Hepatocyte (in vitro differentiated cells): ENCODE measurements around the gene CD22. TPM values are rescaled to one million over a fixed set of nuclear protein-coding genes. Genes with fewer than 3 reads are reported as not detected.

Source experiments
- DNase-seq: peaks from one replicate; pipeline ENCODE4 v3.0.0-alpha.2; 2016; ENCODE audit warnings: low spot score
- H2AFZ ChIP-seq: fragments of 200-600 bp; sonication (generic); 2 replicates; pipeline ENCODE4 v1.6.0; 2016; ENCODE audit warnings: antibody characterized with exemption, mild to moderate bottlenecking
- H3K27ac ChIP-seq: fragments of 200-600 bp; sonication (generic); 2 replicates; pipeline ENCODE4 v1.5.1; 2016; ENCODE audit warnings: mild to moderate bottlenecking
- H3K27me3 ChIP-seq: fragments of 200-600 bp; sonication (generic); 2 replicates; pipeline ENCODE4 v1.6.1; 2016
- H3K36me3 ChIP-seq: fragments of 200-600 bp; sonication (generic); replicated peaks from 2 replicates; pipeline ENCODE4 v1.5.1; 2016; ENCODE audit warnings: low read depth; ENCODE audit not compliant: insufficient read depth
- H3K4me1 ChIP-seq: fragments of 200-600 bp; sonication (generic); 2 replicates; pipeline ENCODE4 v1.5.1; 2016; ENCODE audit warnings: mild to moderate bottlenecking, moderate library complexity; ENCODE audit not compliant: insufficient read depth
- H3K4me2 ChIP-seq: fragments of 200-600 bp; sonication (generic); 2 replicates; pipeline ENCODE4 v1.6.0; 2016
- H3K4me3 ChIP-seq: fragments of 200-600 bp; sonication (generic); 2 replicates; pipeline ENCODE4 v1.5.1; 2016; ENCODE audit warnings: mild to moderate bottlenecking
- H3K79me2 ChIP-seq: fragments of 200-600 bp; sonication (generic); 2 replicates; pipeline ENCODE4 v1.6.0; 2017; ENCODE audit warnings: mild to moderate bottlenecking
- H3K9me2 ChIP-seq: fragments of 200-600 bp; sonication (generic); replicated peaks from 2 replicates; pipeline ENCODE4 v1.6.0; 2017; ENCODE audit warnings: mild to moderate bottlenecking; ENCODE audit not compliant: insufficient read depth
- H3K9me3 ChIP-seq: fragments of 200-600 bp; sonication (generic); 2 replicates; pipeline ENCODE4 v1.5.1; 2016; ENCODE audit warnings: low read depth, mild to moderate bottlenecking
- H4K20me1 ChIP-seq: fragments of 200-600 bp; sonication (generic); 2 replicates; pipeline ENCODE4 v1.6.0; 2016; ENCODE audit warnings: mild to moderate bottlenecking; ENCODE audit not compliant: insufficient read depth, poor library complexity, severe bottlenecking
- EZH2 ChIP-seq: fragments of 200-600 bp; sonication (generic); IDR thresholded peaks from 2 replicates; pipeline ENCODE4 v1.6.1; 2016; ENCODE audit warnings: antibody characterized with exemption, mild to moderate bottlenecking, borderline replicate concordance
- EZH2phosphoT487 ChIP-seq: fragments of 200-600 bp; sonication (generic); IDR thresholded peaks from one replicate; pipeline ENCODE4 v1.6.1; 2018; ENCODE audit warnings: antibody characterized with exemption, mild to moderate bottlenecking, low read depth, moderate library complexity; ENCODE audit not compliant: unreplicated experiment, severe bottlenecking
- WGBS: methylation state at CpG from one replicate; pipeline ENCODE4 v1.1.6; 2016; ENCODE audit warnings: low lambda C conversion rate; ENCODE audit errors: missing lambda C conversion rate; 5-methylcytosine and 5-hydroxymethylcytosine counted together
- polyA plus RNA-seq: library from polyadenylated mRNA; unstranded; fragments of >200 nt; fragmentation: Nextera tagmentation; extraction: Ambion mirVana; gene quantifications from 2 replicates; pipeline ENCODE4 v1.2.1, GENCODE V29; 2016
- total RNA-seq: library from RNA; depleted of rRNA; stranded (reverse); fragments of >200 nt; gene quantifications from 2 replicates; pipeline ENCODE4 v1.2.3, GENCODE V29; 2014
- TF ChIP-seq, protein P1 (sequence below): fragments of 200-600 bp; sonication (generic); IDR thresholded peaks from 2 replicates; pipeline ENCODE4 v1.5.1; 2016; ENCODE audit warnings: antibody characterized with exemption, mild to moderate bottlenecking; ENCODE audit not compliant: poor library complexity

CD22 gene
- total and polyA plus RNA-seq, 2 experiments from 2014 or later: 1.6 TPM; not detected in 1

DNA sequence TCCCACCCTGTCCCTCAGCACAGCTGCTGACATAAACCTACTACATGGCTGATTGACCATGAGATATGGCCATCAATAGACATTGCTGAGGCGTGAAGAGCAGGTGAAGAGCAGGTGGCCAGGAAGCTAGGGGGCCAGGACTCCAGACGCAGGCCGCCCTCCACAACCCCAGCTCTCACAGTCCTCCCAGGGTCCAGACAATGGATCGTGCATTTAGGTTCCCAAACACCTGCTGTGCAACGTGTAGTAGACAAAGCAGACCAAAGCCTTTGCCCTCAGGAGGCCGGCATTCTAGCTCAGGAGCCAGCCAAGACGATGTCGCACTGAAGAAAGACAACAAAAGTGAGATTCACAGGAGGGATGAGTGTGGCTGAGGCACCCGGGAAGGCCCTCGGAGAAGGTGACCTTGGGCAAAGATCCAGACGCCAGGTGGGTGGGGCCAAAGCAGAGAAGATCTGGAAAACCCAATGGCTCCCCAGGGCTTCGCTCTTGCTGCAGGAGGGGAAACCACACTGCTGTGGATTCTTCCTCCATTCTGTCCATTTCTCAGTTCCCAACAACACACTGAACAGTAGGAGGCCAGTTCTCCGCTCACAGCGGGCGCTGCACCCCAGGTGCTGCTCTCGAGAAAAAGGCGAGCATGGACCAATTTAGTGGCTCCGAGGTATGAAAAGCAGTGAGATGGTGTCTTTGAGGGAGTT is 20.1 kb downstream of the CD22 start:
- H3K4me2 ChIP-seq: no peak overlapping the region
- H3K79me2 ChIP-seq: no peaks in the 10 kb centered on the region
- no peaks in the 10 kb centered on the region for H3K27me3 ChIP-seq
- no peaks in the 10 kb centered on the region for H3K36me3 ChIP-seq
- H3K9me3 ChIP-seq: no peaks in the 10 kb centered on the region
- no peak overlapping the region for H3K27ac ChIP-seq
- no peaks in the 10 kb centered on the region for H3K9me2 ChIP-seq
- H3K4me3 ChIP-seq: no peak overlapping the region
- H4K20me1 ChIP-seq: no peaks in the 10 kb centered on the region
- no peak for TF ChIP-seq EZH2
- no peak for TF ChIP-seq EZH2phosphoT487
- TF ChIP-seq, protein P1, sequence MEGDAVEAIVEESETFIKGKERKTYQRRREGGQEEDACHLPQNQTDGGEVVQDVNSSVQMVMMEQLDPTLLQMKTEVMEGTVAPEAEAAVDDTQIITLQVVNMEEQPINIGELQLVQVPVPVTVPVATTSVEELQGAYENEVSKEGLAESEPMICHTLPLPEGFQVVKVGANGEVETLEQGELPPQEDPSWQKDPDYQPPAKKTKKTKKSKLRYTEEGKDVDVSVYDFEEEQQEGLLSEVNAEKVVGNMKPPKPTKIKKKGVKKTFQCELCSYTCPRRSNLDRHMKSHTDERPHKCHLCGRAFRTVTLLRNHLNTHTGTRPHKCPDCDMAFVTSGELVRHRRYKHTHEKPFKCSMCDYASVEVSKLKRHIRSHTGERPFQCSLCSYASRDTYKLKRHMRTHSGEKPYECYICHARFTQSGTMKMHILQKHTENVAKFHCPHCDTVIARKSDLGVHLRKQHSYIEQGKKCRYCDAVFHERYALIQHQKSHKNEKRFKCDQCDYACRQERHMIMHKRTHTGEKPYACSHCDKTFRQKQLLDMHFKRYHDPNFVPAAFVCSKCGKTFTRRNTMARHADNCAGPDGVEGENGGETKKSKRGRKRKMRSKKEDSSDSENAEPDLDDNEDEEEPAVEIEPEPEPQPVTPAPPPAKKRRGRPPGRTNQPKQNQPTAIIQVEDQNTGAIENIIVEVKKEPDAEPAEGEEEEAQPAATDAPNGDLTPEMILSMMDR: no peak
- WGBS: 85% methylated on average over 18 of the region's 18 CpGs
- DNase-seq: no peak
- H2AFZ ChIP-seq: no peak overlapping the region
- H3K4me1 ChIP-seq: no peaks in the 10 kb centered on the region

DNA sequence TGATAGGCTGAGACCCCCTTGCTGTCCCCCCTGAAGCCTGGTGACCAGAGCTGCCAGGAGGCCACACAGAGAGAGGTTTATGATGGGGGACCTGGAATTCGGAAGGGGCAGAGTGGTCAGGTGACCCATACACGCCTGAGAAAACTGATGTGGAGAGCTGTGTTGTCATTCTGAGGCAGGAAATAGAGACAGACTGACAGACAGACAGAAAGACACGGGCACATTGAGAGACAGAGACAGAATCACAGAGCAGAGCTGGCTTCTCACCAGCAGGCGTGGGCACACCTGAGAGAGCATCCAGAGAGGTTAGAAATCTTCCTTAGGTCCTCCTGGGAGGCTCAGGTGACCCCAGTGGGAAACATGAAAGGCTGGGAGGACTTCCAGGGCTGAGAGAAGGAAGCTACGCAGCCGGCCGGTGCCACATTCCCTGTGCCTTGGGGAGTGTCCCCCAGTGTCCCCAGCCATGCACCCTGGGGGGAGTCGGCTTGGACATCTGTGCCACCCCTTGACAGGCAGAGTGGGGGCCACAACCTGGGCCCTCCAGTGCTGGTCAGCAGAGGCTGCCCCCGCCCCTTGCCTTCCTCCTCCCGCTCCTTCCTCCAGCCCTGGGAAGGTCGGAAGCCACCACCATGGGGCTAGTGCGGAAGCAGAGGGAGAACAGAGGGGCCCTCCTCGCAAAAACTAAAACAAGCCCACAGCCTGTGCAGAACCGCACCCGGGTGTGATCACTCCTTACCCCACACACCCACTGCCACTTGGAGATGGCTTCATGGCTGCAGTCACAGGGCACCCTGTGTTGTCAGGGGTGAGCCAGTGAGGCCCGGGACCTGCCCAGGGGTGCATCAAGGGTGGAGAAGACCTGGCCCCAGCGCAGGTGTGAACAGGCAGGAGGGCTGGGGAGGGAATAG is 20.9 kb downstream of the CD22 start:
- no peak for DNase-seq
- H4K20me1 ChIP-seq: no peaks in the 10 kb centered on the region
- TF ChIP-seq EZH2phosphoT487 (no peak), EZH2 (no peak)
- TF ChIP-seq, protein P1: no peak
- no peaks in the 10 kb centered on the region for H3K27me3 ChIP-seq
- 87% methylated on average over 17 of the region's 17 CpGs for WGBS
- no peak overlapping the region for H2AFZ ChIP-seq
- H3K4me3 ChIP-seq: no peak overlapping the region
- no peak overlapping the region for H3K4me2 ChIP-seq
- H3K4me1 ChIP-seq: no peaks in the 10 kb centered on the region
- no peaks in the 10 kb centered on the region for H3K79me2 ChIP-seq
- H3K9me3 ChIP-seq: no peaks in the 10 kb centered on the region
- no peaks in the 10 kb centered on the region for H3K36me3 ChIP-seq
- H3K27ac ChIP-seq: no peak overlapping the region
- H3K9me2 ChIP-seq: no peaks in the 10 kb centered on the region

- no peaks in the 10 kb centered on the region for H3K36me3 ChIP-seq
- H3K27ac ChIP-seq: no peak overlapping the region
- no peaks in the 10 kb centered on the region for H3K79me2 ChIP-seq
- no peaks in the 10 kb centered on the region for H3K4me1 ChIP-seq
- H2AFZ ChIP-seq: no peak overlapping the region
- TF ChIP-seq EZH2 (no peak), EZH2phosphoT487 (no peak)
- TF ChIP-seq, protein P1: no peak
- H3K27me3 ChIP-seq: no peaks in the 10 kb centered on the region
- no peaks in the 10 kb centered on the region for H4K20me1 ChIP-seq
- H3K4me2 ChIP-seq: no peak overlapping the region
- H3K9me3 ChIP-seq: no peaks in the 10 kb centered on the region
- DNase-seq: no peak
- 96% methylated on average over 7 of the region's 7 CpGs for WGBS
- H3K4me3 ChIP-seq: no peak overlapping the region
- no peaks in the 10 kb centered on the region for H3K9me2 ChIP-seq
Observed at GRCh38 chr19:35350591-35350990, 21.6 kb downstream of the CD22 start.
